GM12874 (cell line): ENCODE results near the gene NCKAP5.

Source experiments
- CTCF ChIP-seq: IDR thresholded peaks from 2 replicates; pipeline ENCODE4 v1.5.1; 2011; ENCODE audit warnings: low read depth, mild to moderate bottlenecking, control low read depth, low read length, moderate library complexity; ENCODE audit not compliant: insufficient read depth

The NCKAP5 gene

DNA sequence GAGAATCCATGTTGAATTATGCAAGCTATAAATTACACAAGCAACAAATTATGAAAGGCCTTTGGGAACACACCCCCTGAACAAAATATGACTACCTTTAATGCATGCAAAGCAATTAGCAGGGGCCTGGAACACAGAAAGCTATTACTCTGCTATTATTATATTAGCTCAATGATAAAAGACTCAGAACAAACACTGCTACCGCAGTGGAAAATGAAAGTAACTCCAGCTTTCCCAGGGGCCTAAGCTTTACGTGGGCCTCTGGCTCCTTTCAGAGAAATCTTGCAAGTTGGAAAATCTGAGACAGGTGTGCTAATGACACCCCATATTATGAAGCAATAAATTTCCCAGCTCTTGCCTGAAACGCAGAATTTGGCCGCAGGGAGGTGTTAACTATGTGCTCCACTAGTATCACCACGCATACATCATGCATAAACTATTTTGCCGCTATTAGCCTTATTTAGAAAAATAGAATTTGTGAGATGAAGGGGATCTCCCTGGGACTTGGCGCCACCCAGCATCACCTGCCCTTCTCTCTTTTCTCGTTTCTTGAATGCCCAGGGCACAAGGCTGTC lies 576.7 kb downstream of the NCKAP5 start:
- no peak for TF ChIP-seq CTCF

DNA sequence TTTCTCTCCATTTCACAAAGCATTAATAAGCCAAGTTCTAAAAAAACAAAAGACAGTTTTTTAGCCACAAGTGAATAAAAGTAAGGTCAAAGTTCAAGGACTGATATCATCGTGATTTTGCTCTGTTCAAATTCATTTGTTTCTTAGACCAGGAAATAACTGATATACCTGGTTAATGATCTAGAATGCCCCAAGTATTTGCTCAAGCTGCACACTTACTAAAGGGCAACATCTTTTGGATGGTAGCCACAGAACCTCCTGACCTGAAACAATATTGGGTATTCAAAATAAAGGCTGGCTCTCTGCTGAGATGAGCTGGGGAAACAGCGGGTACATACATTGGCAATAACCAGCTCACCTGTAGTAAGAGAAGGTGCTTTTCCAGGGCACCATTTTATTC lies 583.5 kb downstream of the NCKAP5 start:
- no peak for TF ChIP-seq CTCF

DNA sequence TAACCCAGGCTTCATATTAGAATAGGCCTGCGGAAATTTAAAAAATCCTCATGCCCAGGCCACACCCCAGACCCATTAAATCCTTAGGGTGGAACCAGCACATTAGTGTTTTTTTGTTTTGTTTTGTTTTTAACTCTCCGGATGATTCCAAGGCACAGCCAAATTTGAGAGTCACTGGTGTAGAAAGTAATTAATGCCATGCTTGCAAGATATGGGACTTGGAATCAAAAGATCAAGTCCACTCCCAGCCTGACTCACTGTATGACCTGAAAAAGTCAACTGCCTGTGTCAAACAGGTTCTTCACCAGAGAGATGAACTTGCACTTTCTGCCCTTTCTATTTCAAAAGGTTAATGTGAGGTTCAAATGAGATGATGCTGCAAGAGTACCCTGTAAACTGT lies 588.0 kb downstream of the NCKAP5 start:
- no peak for TF ChIP-seq CTCF

DNA sequence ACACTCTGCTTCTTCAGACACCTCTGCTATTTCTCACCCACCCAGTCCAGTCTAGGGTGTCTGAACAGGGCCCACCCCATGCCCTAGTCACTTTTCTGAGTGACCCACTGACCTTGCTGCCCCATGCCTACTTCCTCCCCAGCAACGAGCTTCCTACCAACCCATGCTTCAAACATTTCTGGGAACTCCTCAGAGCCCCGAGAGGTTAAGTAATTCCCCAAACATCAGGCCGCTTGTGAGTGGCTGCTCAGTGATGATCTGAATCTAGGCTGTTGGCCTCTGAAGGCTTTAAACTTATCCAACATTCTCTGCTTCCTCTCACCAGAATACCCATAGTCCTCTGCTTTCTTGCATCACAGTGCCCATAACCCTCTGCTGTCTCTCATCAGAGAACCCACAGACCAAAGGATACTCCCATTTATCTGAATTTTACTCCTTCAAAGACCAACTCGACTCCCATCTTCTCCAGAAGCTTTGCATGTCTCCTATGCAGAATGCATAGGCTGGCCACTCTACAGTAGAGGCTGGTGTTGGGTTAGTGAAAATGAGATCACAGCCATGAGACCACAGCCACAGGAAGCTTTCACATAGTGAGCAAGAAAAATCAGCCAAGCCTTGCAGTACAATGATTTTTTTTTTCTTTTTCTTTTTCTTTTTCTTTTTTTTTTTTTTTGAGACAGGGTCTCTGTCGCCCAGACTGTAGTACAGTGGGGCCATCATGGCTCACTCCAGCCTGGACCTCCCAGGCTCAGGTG lies 588.7 kb downstream of the NCKAP5 start:
- TF ChIP-seq CTCF = no peak

DNA sequence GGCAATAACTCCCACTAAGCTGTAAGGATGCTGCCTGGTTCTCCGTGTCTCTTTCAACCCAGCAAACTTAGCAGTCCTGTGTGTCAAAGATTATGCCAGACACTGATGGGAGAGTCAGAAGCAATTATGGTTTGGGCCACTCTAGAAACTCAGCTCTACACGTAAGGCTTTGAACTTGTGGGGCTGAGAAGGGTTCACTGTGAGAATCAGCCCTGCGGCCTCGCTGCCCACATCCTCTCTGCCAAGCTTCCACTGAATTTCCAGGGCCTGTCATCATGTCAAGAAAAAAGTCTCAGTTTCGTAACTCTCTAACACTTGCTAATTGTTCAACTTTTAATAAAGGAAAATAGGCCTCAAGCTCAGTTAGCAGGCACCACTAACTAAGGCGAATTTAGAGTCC lies 589.4 kb downstream of the NCKAP5 start:
- TF ChIP-seq CTCF = no peak

DNA sequence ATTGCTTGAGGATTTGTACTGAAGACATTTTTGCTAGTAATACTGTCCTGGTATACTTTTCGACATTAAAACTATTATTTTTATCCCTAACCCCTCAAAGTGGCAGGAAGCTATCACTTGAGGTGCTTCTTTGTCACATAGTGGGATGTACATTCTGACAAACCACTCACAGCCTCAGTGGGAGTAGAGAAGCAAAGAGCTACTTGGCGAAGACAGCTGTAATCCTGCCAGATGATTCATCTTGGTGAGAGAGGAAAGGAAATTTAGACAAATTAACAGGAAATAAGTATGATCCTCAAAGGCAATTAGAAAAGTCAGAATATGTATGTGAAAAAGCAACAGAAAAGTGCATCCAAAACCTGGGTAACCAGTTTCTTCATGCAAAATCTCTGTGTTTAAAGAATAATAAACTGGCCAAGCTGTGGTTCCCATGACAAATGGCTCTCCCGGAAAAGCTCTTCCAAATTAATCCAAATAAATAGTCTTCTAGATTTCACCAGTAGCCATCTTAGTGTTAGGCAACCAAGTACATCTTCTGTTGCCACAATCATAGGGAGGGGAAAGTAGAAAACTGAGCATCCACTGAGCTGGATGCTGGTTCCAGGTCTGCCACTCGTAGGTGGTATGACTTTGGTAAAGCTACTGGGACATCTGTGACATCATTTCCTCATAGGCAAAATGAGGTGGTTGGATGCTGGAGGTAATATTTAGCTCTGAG lies 590.3 kb downstream of the NCKAP5 start:
- no peak for TF ChIP-seq CTCF
